A549 treated with AZD9567 at 1 μM for 4 hours (cell line): ENCODE measurements around the gene FAM237B. TPM values are rescaled to one million over a fixed set of nuclear protein-coding genes. Genes with fewer than 3 reads are reported as not detected.

Source experiments
- total RNA-seq: library from RNA; stranded (reverse); fragments of 200-300 nt; extraction: Qiagen RNA extraction; gene quantifications from 5 replicates; pipeline ENCODE4 v1.2.3, GENCODE V29; 2022; ENCODE audit not compliant: insufficient read depth

Gene FAM237B
- total RNA-seq, result 0.03 to 0.06 TPM (median 0.04 TPM) in 4 of 5 replicates, not detected in the other

DNA sequence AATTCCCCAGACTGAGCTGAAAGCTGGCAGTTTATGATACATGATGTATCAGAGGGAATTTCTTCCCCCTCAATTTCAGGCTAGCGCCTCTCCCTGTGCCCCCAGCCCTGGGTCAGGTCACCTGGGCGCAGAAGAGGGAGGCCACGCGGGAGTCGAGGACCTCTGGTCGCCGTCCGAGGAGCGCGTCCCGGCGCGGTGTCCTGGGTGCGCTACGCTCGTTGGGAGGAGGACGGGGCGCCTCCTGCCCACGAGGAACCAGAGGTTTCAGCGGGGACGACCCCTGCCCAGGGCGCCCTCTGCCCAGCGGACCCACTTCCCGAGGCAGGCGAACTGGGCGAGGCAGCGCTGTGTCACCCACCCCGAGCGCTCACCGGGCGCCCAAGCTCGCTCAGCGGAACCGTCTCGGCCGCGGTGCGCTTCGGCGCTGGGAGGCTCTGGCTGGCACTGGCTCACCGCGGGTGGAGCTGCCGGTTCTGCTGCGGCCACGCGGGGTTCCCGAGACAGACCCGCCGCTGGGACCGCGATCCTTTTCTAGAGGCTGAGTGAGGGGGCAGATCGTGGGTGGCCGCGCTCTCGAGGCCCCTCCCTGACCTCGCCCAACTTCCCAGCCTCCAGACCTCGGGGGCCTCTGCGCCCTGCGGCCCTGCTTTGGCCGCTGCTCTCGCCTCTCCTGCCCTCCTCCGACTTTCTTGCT lies at the start of gene FAM237B:
FAM237B (minus strand) TSS at position 504 of the 694 bp plus-strand sequence. CDS start 1,556 bp downstream, outside the sequence.

DNA sequence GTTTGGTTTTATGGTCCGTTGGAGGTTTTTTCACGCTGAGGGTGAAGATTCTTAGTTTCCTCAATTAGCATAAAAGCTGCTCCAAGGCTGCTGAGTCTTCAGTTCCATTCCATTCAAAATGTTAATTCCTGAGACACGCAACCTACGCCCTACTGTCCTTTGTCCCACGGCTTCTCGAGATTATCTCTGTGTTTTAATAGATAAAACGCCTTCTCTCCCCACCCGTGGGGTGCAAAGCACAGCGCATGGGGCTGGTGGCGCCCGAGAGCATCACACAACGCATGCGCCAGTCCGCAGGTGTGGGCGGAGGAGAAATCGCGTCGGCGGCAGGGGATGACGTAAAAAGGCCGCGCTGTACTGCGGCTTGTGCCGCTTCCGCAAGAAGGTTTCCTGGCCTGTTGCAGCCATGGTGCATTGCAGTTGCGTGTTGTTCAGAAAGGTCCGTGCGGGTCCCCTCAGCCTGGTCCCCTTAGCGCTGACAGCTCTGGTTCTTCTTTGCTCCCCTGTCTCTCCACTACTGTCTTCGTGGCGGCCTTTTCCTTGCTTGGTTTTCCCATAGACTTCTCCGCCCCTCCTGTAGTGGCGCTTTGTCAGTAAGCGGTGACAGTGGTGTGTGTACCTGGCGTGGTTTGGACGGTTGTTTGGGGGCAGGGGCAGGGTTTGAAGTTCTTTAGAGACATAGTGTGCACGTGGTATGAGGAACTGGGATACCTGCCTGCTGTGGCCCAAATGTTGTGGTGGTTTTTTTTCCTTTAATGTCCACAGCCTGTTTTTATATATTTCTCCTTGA lies 25.4 kb upstream of the FAM237B start, which contains the start of gene GTPBP10:
GTPBP10 (plus strand) TSS at position 381 of the 790 bp plus-strand sequence; CDS start at position 407, 26 bp downstream.

Other genes with a start within 250 kb of the FAM237B start
- gene STEAP1, start 166.8 kb downstream of the FAM237B start, total RNA-seq, result 13.0 to 15.5 TPM (median 14.1 TPM) in 5 replicates
- gene STEAP2, start 109.6 kb downstream of the FAM237B start, total RNA-seq, result 3.0 to 3.9 TPM (median 3.7 TPM) in 5 replicates
- gene CFAP69, start 76.1 kb downstream of the FAM237B start, total RNA-seq, result 1.8 to 2.4 TPM (median 2.1 TPM) in 4 of 5 replicates, not detected in the other
- 26.2 to 41.3 TPM (median 27.3 TPM) in 5 replicates for gene GTPBP10, start 25.4 kb upstream of the FAM237B start, total RNA-seq
- gene CLDN12, start 82.2 kb upstream of the FAM237B start, total RNA-seq, result 24.5 to 33.1 TPM (median 30.4 TPM) in 5 replicates
- not detected in 5 replicates for gene PTTG1IP2, start 148.3 kb upstream of the FAM237B start, total RNA-seq